HTR-8/SVneo (cell line): ENCODE data around the gene PTEN.
"Not testable (repeated sequence)": the region's sequence is repeated elsewhere in the genome, so short reads cannot be mapped to it uniquely, and the experiment has no call there.

Source experiments
- DNase-seq: peaks from one replicate; pipeline ENCODE4 v3.0.0; 2011; ENCODE audit warnings: low spot score, mixed read lengths; ENCODE audit not compliant: insufficient read length
- FAIRE-seq: peaks from 2 replicates; lab custom pipeline; 2011; peaks lifted over from hg19 to GRCh38; lab: Jason Lieb, UNC

The PTEN gene

GRCh38 chr10:87844837-87845623 is 18.4 kb upstream of the PTEN start:
- FAIRE-seq = no peak
- DNase-seq = no peak

DNA sequence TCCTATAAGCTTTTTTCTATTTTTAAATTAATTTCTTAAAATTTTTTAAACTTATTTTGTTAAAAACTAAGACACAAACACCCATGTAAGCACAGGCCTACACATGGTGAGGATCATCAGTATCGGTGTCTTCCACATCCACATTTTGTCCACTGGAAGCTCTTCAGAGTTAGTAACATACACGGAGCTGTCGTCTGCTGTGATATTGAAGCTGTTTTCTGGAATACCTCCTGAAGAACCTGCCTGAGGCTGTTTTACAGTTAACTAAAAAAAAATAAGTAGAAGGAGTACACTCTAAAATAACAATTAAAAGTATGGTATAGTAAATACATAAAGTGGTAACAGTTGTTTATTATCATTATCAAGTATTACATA is 17.8 kb upstream of the PTEN start:
- DNase-seq (no peak), FAIRE-seq (no peak)

DNA sequence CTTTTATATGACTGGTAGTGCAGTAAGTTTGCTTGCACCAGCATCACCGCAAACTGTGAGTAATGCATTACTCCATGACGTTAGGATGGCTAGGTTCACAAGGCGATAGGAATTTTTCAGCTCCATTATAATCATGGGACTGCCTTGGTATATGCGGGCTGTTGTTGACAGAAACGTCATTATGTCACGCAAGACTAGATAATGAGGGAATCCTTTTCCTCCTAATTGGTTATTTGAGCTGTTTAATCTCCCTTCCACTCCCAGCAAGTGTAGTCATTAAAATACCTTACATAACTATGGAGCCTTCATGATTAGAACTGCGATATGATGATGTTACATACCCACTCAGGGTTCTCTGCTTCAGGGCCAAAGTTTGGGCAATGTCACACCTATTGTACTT is 17.4 kb upstream of the PTEN start:
- DNase-seq = peak; percentile 46
- FAIRE-seq = peak; percentile 13

DNA sequence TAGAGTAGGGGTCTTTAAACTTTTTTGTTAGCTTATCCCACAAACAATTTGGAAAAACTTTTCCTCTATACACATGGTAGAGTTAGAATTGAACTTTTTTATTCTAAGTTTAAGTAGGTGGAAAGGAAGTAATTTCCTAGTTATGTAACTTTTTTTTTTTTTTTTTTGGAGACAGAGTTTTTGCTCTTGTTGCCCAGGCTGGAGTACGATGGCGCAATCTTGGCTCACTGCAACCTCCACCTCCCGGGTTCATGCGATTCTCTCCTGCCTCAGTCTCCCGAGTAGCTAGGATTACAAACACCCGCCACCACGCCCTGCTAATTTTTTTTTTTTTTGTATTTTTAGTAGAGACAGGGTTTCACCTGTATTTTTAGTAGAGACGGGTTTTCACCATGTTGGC is 16.7 kb upstream of the PTEN start:
- not testable (repeated sequence) for DNase-seq, FAIRE-seq

DNA sequence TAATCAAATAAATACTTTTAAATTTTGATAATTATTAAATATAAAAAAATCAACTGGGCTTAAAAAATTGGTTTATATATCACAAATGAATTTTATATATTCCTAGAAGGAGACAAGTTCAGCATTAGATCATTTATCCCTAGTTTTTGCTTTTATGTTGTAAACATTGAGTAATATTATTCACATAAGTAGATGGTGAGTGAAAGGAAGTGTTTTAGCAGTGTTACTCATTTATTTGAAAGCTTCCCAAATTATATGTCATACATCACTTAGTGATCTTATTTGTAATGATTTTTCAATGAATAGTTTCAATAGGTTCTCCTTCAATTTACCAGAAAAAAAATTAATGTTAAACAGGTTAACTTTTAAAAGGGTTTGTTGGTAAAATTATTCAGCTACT is 15.9 kb upstream of the PTEN start:
- FAIRE-seq (no peak), DNase-seq (no peak)

- FAIRE-seq (no peak), DNase-seq (no peak)
Observed at GRCh38 chr10:87849001-87849400, 14.4 kb upstream of the PTEN start.

DNA sequence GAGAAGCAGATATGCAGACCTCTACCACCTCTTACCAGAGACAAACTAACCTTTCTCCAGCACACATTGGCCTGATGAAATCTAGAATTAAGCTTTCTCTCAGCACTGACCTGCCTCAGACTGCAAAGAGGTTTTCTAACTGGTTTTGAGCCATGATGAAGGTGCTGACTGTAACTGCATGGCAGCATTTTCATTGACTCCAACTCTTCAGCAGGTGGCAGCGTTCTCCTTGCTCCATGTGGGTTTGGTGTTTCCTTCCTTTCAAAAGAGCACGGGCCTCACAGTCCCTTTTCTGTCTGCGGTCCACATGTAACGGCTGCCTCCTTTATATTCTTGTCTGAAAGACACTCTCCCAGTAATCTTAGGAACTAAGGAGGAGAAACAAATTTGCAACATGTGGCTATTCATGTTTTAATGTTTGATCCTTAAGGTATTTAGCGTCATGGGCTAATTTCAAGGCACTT is 12.7 kb upstream of the PTEN start:
- DNase-seq (peak; percentile 35), FAIRE-seq (peak; percentile 67)

DNA sequence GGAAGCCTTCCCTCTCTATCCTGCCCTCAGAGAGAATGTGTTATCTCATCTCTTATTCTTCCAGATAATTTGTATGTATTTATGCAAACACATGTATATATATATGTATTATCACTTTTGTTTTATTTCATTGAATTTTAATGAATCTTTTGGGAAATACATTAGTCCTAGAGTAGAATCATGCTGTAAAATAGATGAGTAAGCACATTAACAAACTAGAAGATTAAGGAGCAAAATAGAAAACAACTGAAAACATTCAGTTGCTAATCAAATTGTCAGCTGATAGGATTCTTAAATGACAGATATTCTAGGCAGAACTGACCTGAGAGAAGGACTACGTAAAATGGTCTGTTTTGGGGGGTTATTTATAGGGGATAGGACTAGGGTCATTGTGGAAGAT is 11.3 kb upstream of the PTEN start:
- FAIRE-seq (no peak), DNase-seq (no peak)

GRCh38 chr10:87855247-87855646 is 8.2 kb upstream of the PTEN start:
- not testable (repeated sequence) for FAIRE-seq, DNase-seq

GRCh38 chr10:87855665-87856064 is 7.8 kb upstream of the PTEN start:
- DNase-seq, FAIRE-seq: not testable (repeated sequence)

DNA sequence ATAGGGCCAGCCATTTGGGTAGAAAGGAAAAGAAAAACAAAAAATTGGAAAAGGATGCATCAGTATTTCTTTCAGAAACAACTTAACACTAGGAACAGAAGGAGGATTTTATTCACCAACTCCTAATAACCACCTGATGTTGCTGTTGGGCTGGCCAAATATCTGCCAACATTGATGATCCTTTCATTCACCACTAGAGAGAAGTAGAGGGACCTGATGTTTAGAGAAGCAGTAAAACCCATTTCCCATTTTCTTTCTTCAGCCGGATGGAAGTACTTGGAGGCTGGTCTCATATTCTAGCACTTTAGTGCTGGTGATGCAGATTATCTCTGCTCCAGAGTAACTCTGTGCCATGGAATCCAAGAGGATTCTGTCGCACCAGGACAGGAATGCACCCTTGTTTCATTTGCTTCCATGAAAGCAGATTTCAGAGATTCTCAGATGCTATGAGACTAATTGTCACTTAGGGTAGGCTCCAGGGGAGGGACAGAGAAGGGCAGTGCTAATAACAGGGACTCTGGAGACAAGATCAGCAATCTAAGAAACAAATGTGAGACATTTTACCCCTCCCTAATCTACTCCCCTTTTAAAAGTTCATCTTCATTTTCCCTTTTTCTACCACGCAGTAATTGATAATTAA is 3.1 kb upstream of the PTEN start:
- FAIRE-seq (no peak), DNase-seq (peak; percentile 53)

DNA sequence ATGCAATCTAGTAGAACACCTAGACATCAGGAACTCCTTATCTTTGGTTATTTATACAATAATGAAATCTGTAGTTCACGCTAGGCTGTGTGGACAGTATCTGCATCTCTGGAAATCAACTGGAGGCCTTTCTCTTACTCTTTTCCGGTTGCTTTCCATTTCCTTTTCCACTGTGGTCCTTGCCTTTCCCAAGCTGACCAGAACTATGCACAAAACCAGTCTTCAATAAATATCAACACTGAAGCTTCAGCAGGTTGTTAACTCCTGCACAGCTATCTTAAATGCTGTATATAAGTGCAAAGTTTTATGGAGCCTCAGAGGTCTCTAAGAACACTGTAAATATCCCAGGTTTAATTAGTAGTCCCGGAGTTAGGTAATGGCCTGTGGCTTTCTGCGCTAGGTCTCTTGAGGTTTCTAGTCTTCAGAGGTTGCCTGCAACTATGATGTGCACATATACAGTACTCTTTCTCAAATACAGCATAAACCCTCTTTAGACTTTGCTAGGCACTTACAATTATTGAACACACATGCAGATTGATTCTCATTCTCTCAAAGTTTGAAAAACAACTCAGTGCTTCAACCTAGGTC is 2.5 kb upstream of the PTEN start:
- FAIRE-seq = no peak
- DNase-seq = no peak

DNA sequence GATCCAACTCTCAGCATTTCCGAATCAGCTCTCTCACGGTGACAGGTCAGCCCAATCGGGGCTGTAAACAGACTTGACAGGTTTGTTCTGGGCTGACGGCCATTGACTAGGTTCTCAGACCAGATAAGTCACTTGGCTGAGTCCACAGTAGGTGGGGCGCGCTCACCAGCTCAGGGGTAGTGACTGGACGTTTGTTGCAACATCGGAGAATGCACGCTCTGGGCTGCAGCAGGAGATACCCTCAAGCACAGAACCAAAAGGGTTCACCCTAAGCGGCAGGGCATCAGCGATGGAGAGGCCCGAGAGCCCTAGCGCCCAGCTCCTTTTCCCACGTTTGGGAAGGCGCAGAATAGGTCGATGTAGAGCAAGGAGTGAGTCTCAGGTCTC is 1.9 kb upstream of the PTEN start:
- FAIRE-seq (peak; percentile 74), DNase-seq (peak; percentile 38)

DNA sequence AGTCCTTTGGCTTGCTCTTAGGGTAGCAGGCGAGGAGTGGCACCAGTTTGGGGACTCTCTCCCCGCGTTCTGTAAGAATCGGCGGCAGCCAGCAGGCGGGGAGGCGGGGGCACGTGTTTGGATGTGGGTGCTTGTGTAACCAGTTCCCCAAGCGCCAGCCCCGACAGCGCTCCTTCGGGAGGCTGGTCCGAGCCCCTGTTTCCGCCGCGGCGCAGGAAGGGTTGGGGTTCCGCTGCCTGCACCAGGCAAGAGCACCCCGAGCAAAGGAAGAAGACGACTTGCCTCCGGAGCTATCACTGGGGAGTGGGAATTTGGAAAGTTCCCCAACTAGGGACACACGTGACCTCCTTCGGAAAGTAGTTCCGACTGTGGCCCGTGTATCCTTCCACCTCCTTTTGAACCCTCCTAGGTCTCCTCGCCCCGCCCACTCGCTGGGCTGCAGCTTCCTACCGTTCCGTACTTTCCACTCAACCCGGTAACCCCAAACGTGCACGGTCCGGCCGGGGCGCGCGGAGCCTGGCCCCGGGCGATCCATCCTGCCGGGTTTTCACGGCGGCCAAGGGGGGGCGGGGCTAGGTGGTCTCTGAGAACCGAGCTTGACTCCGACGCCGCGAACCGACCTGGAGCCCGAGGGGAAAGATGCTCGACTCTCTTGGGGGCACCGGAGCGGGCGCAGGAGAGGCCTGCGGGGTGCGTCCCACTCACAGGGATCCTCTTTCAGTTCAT is 1.3 kb upstream of the PTEN start:
- peak; percentile 84 for DNase-seq
- peak; percentile 79 for FAIRE-seq

- FAIRE-seq = no peak
- no peak for DNase-seq
Observed at GRCh38 chr10:87862679-87863052, 759 bp upstream of the PTEN start.

GRCh38 chr10:87863951-87864495 is 598 bp downstream of the PTEN start:
- not testable (repeated sequence) for FAIRE-seq

DNA sequence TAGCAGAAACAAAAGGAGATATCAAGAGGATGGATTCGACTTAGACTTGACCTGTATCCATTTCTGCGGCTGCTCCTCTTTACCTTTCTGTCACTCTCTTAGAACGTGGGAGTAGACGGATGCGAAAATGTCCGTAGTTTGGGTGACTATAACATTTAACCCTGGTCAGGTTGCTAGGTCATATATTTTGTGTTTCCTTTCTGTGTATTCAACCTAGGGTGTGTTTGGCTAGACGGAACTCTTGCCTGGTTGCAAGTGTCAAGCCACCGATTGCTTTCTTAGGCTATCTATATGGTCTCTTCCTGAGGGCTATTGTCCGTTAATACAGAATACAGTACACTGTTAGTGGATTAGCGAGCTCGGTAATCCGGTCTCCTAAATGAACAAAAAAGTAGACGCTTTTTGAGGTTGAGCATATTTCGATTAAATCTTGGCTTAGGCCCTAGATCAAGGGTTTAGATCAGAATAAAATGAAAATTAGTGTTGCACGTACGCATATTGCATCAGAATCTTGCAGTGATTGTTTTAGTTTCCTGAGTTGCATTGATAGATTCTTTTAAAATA is 1.2 kb downstream of the PTEN start:
- FAIRE-seq (no peak), DNase-seq (no peak)

More at GRCh38 chr10:87863951-87864495, 598 bp downstream of the PTEN start:
- not testable (repeated sequence) for DNase-seq

DNA sequence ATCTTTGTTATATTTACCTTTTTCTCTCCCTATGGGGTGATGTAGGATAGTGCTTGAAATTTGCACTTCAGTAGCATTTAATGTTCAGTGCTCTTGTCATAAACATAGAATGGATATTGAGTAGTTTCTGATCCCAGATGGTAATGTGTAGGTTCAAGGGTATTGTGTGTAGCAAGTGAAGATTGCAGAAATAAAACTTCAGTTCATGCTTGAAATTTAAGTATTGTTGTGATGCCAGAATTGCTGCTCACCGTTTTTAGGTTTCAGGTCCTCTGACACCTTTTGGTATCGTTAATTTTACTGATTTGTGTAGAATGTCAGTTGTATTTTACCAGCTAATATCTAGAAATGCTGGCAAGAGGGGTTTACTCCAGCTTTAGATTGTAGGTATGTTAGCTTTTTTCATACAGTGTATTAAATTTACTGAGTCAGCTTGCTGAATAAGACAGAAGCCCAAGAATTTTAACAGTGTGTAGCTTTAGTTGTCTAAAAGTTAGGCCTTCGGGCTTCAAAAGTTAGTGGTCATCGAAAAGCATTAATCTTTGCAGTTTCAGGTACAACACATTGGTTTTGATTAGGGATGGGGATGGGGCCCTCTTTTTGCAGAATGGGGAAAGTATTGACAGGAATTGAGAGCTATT is 1.9 kb downstream of the PTEN start:
- FAIRE-seq = no peak
- no peak for DNase-seq

- FAIRE-seq (no peak), DNase-seq (no peak)
Observed at GRCh38 chr10:87866412-87866974, 3.1 kb downstream of the PTEN start.
